ENCODE data around the gene SIM2.

- no peak for TF ChIP-seq TAF1 (IDR thresholded peaks at IDR 0.05; ENCODE audit: borderline replicate concordance, insufficient read depth, low read length)
- TF ChIP-seq SIN3A (IDR thresholded peaks at IDR 0.05; ENCODE audit: borderline replicate concordance, insufficient read depth, low read length): no peak
Measured at GRCh38 chr21:36716836-36717235, 17.9 kb downstream of the SIM2 start.

All from PFSK-1 (cell line).